Activated CD8-positive, alpha-beta T cell treated with anti-CD3 and anti-CD28 coated beads for 36 hours (primary cell): ENCODE data around the gene ATP1B1. TPM values are rescaled to one million over a fixed set of nuclear protein-coding genes. Genes with fewer than 3 reads are reported as not detected.

Source experiments
- ATAC-seq: fragments of 200-7000 bp; cut with Tn5 transposase; one replicate; pipeline ENCODE4 v1.10.0; 2021; ENCODE audit warnings: mild to moderate bottlenecking, moderate library complexity
- CTCF ChIA-PET: fragments of 350-600 bp; sonication (Branson Sonifier 250); formaldehyde crosslinking; loops from one replicate; lab custom pipeline; 2021; ENCODE audit warnings: antibody characterized with exemption; lab: Charles Lee
- POLR2A ChIA-PET: fragments of 350-600 bp; sonication (Branson Sonifier 250); formaldehyde crosslinking; loops from one replicate; lab custom pipeline; 2021; ENCODE audit warnings: antibody characterized with exemption; lab: Charles Lee
- DNase-seq: peaks from one replicate; pipeline ENCODE4 v3.0.0-alpha.2; 2020
- H3K27ac Mint-ChIP-seq: one replicate; pipeline ENCODE4 v1.8.0; 2021; ENCODE audit warnings: mild to moderate bottlenecking, mixed read lengths
- H3K27me3 Mint-ChIP-seq: one replicate; pipeline ENCODE4 v1.8.0; 2021; ENCODE audit warnings: mixed read lengths
- H3K36me3 Mint-ChIP-seq: one replicate; pipeline ENCODE4 v1.8.0; 2021; ENCODE audit warnings: low read depth, mixed read lengths
- H3K4me1 Mint-ChIP-seq: one replicate; pipeline ENCODE4 v1.8.0; 2021; ENCODE audit warnings: low read depth, mixed read lengths
- H3K4me3 Mint-ChIP-seq: one replicate; pipeline ENCODE4 v1.8.0; 2021; ENCODE audit warnings: mild to moderate bottlenecking, moderate library complexity, mixed read lengths
- H3K9me3 Mint-ChIP-seq: one replicate; pipeline ENCODE4 v1.8.0; 2021; ENCODE audit warnings: mixed read lengths
- intact Hi-C: fragments of 100-400 bp; cut with micrococcal nuclease; formaldehyde crosslinking; loops from one replicate; pipeline ENCODE4 v1.10.0; 2022
- total RNA-seq, 2 experiments: library from RNA; stranded (reverse); gene quantifications; one replicate each; pipeline ENCODE4 v1.2.3, GENCODE V29; 2021
- TF ChIP-seq, protein P1 (sequence below): fragments of 200-600 bp; IDR thresholded peaks from one replicate; pipeline ENCODE4 v1.8.0; 2022; ENCODE audit warnings: antibody characterized with exemption, mild to moderate bottlenecking

Gene ATP1B1
- total RNA-seq, 2 experiments from 2014 or later = 3.1 to 3.7 TPM

DNA sequence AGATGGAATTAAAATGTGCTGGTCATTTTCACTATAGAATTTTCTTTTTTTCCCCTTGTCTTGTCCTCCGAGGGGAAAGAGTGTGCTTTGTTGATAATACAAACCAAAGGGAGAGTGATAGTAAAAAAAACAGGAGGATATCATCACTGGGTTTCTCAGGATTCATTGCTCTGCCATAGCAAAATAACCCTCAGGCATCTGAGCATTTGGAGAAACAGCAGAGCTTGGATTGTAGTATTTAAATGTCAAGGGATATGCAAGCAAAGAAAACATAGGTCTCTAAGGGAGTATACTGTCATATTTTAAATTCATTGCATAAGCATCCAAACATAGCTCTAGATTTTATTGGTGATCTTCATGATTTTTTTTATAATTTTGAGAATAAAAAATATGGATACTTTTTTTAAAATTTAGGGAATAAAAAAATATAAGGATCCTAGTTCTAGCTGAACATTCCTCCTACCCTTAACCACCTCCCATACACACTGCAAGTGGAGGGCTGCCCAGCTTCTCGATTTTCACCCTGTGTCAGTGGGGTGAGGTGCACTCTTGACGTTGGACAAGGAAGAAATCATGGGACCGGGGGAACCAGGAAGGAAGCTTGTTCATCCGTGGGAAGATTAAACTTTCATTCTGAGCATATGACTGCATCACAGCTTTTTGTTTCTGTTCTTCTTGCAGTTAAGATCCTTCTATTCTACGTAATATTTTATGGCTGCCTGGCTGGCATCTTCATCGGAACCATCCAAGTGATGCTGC is 4.4 kb downstream of the ATP1B1 start:
- ATAC-seq (no peak), DNase-seq (no peak)
- intact Hi-C loops = no loop called here
- H3K27me3 Mint-ChIP-seq = peaks cover 2% of the 10 kb centered on the region
- no peak overlapping the region for H3K27ac Mint-ChIP-seq
- H3K9me3 Mint-ChIP-seq = no peaks in the 10 kb centered on the region
- ChIA-PET CTCF (interaction anchor here (1.1 to 1.3 kb wide), 3 partner anchors 8 to 529 kb away, joined by 3 read pairs; no protein-coding TSS in a partner anchor), POLR2A (interaction anchor here (1.1 kb wide), 1 partner anchor 24 kb away, joined by 5 read pairs; no protein-coding TSS in a partner anchor)
- TF ChIP-seq, protein P1, sequence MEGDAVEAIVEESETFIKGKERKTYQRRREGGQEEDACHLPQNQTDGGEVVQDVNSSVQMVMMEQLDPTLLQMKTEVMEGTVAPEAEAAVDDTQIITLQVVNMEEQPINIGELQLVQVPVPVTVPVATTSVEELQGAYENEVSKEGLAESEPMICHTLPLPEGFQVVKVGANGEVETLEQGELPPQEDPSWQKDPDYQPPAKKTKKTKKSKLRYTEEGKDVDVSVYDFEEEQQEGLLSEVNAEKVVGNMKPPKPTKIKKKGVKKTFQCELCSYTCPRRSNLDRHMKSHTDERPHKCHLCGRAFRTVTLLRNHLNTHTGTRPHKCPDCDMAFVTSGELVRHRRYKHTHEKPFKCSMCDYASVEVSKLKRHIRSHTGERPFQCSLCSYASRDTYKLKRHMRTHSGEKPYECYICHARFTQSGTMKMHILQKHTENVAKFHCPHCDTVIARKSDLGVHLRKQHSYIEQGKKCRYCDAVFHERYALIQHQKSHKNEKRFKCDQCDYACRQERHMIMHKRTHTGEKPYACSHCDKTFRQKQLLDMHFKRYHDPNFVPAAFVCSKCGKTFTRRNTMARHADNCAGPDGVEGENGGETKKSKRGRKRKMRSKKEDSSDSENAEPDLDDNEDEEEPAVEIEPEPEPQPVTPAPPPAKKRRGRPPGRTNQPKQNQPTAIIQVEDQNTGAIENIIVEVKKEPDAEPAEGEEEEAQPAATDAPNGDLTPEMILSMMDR = no peak
- H3K4me1 Mint-ChIP-seq = peaks cover 33% of the 10 kb centered on the region
- no peak overlapping the region for H3K4me3 Mint-ChIP-seq
- peaks cover 4% of the 10 kb centered on the region for H3K36me3 Mint-ChIP-seq

DNA sequence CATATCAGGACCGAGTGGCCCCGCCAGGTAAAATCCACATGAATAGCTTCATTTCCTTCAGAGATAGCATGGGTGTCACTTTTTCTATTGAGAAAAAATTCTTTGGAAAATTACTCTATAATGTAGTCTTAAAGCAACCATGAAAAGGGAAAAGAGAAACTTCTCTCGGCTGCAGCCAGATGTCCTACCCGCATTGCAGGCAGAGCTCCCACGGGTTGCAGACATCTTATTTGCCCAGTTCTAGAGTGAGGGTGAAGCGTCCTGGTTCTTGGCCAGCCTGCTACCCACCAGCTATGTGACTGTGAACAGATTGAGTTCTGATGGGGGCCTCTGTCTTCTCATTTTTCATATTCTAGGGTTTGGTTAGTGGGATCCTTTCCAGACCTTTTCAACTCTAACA is 5.0 kb downstream of the ATP1B1 start:
- peaks cover 2% of the 10 kb centered on the region for H3K27me3 Mint-ChIP-seq
- peaks cover 36% of the 10 kb centered on the region for H3K4me1 Mint-ChIP-seq
- POLR2A ChIA-PET = interaction anchor here (1.1 kb wide), 1 partner anchor 24 kb away, joined by 5 read pairs; no protein-coding TSS in a partner anchor
- no peak overlapping the region for H3K4me3 Mint-ChIP-seq
- TF ChIP-seq, protein P1 = no peak
- no peaks in the 10 kb centered on the region for H3K9me3 Mint-ChIP-seq
- intact Hi-C loops = no loop called here
- DNase-seq (no peak), ATAC-seq (no peak)
- CTCF ChIA-PET = interaction anchor here (0.7 to 1.1 kb wide), 2 partner anchors 17 to 529 kb away, joined by 3 read pairs; no protein-coding TSS in a partner anchor
- H3K36me3 Mint-ChIP-seq = peaks cover 8% of the 10 kb centered on the region
- no peak overlapping the region for H3K27ac Mint-ChIP-seq

DNA sequence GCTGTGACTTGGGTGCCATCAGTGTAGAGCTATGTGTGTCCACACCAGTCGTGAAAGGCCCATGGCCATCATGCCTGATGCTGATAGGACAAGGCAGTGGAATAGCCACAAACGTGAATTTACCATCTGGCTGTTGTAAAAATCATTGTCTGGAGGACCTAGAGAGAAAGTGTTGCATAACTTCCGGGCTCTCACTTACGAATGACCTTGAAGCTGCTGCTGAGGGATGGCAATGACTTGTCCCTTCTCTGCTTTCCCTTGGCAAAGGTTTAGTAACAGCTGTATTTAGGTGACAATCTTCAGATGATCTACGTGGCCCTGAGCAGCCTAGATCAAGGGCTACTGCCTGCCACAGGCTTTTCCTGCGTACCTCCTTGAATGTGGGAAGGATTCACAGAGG is 5.8 kb downstream of the ATP1B1 start:
- no peak overlapping the region for H3K4me3 Mint-ChIP-seq
- H3K27me3 Mint-ChIP-seq = peaks cover 2% of the 10 kb centered on the region
- ATAC-seq (no peak), DNase-seq (no peak)
- peaks cover 34% of the 10 kb centered on the region for H3K4me1 Mint-ChIP-seq
- H3K27ac Mint-ChIP-seq = no peak overlapping the region
- ChIA-PET CTCF (interaction anchor here (0.7 to 1.1 kb wide), 2 partner anchors 18 to 530 kb away, joined by 3 read pairs; no protein-coding TSS in a partner anchor), POLR2A (no interaction called here)
- intact Hi-C loops = no loop called here
- H3K9me3 Mint-ChIP-seq = no peaks in the 10 kb centered on the region
- TF ChIP-seq, protein P1 = no peak
- peaks cover 8% of the 10 kb centered on the region for H3K36me3 Mint-ChIP-seq

DNA sequence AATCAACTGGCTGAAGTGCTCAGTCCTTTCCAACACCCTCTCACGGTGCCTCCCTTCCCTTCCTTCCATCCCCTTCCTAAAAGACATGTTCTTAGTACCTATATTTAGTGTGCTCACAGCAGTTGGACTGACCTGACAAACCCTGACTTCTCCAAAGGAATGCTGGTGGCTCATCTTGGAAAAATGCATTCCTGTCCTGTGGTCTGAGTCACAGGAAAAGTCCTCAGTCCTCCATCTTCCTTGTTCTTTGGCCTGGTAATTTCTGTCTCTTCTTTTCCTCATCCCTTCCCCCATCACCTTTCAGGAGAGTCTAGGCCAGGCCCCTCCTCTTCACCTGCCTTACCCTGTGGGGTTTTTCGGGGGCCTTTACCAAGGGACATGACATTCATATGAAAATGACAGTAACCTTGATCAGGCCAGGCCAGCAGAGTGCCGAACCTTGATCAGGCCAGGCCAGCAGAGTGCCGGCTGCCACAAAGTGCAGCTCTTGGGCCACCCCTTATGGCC is 7.2 kb downstream of the ATP1B1 start:
- Mint-ChIP-seq H3K27ac (no peak overlapping the region), H3K4me3 (no peak overlapping the region), H3K9me3 (no peaks in the 10 kb centered on the region), H3K27me3 (no peaks in the 10 kb centered on the region), H3K4me1 (peaks cover 21% of the 10 kb centered on the region), H3K36me3 (peaks cover 8% of the 10 kb centered on the region)
- ATAC-seq (no peak), DNase-seq (no peak)
- TF ChIP-seq, protein P1 = no peak
- CTCF ChIA-PET = no interaction called here
- intact Hi-C loops = no loop called here
- POLR2A ChIA-PET = no interaction called here
